GM21576 (cell line): ENCODE data around the gene HLF.

Experiments
- ATAC-seq: cut with Tn5 transposase; IDR thresholded peaks from one replicate; pipeline ENCODE4 v1.9.1; 2021; ENCODE audit warnings: mild to moderate bottlenecking, moderate library complexity; ENCODE audit not compliant: unreplicated experiment

HLF gene

DNA sequence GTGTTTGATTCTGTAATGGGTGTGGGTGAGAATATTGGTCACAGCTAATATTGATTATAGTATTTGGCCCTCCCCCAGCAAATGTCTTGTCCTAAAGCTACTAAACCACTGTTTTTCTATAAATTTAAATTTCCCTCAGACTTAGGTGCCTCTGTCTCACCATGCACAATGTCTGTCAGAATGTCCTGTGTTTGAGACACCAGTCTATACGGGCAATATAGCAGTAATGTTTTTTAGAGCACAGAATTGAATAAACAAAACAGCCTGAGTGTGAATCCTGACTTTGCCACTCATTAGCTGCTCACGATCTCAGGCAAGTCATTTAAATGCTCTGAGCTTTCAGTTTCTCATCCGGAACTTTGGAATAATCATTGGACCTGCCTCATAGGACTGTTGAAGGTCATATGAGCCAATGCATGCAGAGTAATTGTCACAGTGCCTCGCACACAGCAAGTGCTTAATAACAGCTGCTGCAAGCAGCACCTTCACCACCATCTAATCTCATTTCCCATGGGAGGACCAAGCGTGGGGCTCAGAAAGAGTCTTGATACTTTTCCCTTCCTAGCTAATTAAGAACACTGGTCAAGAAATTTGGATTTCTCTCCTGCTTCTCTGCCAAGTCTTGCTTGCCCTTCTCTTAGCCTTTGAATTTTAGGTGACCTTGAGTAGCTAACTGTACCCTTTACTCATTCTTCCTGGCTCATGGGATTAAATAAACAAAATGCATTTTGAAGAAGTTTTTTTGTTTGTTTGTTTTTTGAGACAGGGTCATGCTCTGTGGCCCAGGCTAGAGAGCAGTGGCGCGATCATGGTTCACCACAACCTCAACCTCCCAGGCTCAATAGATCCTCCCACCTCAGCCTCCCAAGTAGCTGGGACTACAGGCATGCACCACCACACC, 9.8 kb downstream of the HLF start:
- ATAC-seq: no peak

- no peak for ATAC-seq
These were observed 11.4 kb downstream of the HLF start for GRCh38 chr17:55275894-55276804.

GRCh38 chr17:55278173-55278961, 13.6 kb downstream of the HLF start:
- ATAC-seq: no peak

GRCh38 chr17:55279203-55279602, 14.4 kb downstream of the HLF start:
- no peak for ATAC-seq

DNA sequence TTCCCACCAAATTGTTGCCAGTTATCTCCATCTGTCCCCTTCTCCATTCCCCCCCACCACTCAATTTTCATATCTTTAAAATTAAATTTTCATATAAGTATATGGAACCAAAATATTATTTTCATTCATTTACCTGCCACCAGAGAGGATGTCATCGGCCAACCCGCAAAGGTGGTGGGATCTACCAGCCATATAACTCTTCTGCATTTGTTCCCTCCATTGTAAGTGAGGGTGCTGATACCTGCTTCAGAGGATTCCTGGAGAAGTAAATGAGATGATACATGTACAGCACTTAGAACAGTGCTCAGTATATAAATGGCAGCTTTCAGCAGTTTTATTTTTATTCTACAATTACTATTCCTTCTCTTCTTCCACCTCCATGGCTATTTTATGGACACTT, 15.0 kb downstream of the HLF start:
- no peak for ATAC-seq

GRCh38 chr17:55280212-55280611, 15.5 kb downstream of the HLF start:
- ATAC-seq: no peak

GRCh38 chr17:55281649-55282378, 17.1 kb downstream of the HLF start:
- no peak for ATAC-seq

DNA sequence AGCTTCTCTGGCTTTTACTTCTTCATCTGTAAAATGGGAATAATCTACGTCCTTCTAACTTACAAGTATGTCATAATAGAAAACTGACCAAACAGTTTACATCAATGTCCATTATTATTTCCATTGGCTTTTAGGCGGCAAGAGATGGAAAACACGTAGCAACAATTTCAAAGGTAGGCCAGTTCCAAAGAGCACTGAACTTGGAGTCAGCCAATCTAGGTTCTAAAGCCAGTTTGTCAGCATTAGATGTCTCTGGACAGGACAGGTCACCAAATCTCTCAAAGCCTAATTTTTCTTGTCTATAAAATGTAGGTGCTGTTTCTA, 17.6 kb downstream of the HLF start:
- no peak for ATAC-seq

- ATAC-seq: no peak
These were observed 18.0 kb downstream of the HLF start for GRCh38 chr17:55282741-55283140.

DNA sequence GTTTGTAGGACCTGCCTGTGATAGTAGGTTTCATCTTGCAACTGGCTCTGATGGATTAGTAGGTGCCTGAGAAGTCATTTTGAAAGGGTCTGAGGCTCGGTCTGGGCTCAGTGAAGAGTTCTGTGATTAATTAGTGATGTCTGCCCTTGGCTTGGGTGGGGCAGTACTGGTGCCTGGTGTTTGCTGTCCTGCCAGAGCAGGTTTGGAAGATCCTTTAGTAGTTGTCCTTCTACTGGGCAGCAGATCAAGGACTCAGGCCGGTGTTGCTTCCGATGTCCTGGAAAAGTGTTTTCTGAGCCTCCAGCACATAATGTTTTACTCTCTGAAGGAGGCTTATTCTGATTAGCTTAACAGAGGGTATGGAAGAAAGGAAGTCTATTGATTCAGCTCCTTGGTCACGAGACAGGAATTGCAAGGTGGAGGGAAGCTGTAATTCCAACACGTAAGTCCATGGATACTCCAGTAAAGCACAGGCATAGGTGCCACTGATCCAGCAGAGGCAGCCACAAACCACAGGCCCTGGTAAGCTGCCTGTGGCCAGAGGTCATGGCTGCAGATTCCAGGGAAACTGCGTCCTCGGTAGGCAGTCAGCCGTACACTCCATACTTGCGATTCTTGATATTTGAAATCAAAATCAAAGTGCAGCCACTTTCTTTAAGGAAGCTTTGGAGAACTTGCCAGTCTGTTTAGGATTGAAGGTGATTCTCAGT, 18.7 kb downstream of the HLF start:
- ATAC-seq: no peak

DNA sequence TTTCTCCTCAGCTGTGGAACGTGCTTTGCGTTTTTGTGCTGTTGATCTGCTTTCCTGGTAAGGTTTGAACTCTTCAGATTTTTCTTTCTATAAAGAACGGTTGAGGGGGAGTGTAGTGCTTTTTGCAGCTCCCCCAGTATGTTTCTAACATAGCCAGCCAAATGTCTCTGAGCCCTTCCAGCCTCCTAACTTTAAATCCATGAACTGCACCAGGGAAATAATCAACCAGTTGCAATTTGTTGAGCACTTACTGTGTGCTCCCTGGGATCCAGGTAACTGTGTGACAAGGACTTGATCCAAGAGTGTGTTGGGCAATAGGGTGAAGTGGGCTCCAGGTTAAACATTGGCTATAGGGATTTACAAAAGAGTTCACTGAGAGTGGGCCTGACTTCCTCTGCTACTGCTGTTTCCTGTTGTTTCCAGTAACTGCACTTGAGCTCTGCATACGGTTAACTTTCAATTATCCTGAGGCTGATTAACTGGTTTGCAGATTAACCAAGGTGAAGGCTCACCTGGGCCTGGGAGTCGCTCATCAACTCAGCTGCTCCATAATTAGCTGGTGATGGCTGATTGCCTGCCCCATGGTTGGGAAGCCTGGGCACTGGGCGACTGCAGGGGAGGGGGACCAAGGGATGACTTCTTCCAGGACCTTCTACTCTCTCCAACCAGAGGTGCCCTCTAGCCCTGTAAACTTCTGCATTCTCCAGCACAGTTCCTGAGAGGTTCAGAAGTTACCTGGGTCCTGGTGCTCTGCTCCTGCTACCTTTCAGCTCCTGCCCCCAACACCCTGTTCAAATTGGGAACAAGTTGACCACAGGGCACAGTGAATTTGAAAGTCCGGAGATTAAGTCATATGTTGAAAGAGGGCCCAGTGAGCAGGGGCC, 19.5 kb downstream of the HLF start:
- no peak for ATAC-seq

DNA sequence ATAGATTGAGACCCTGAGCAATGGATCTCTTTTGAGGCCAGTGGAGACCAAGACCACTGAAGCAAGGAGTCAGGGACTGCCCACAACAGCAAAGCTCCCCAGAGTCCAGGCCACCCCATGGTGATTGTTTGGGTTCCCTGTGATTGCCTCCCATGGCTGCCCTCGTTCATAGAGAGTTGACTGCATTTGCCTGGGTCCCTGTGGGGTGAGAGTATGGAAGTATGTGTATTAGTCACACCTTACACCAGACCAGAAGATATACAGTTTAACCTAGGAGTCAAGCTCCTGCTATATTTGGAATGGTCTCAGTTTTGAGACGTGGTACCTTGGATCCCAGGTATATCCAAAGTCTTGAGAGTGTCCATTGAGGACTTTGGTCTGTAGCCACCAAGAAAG, 20.2 kb downstream of the HLF start:
- no peak for ATAC-seq

DNA sequence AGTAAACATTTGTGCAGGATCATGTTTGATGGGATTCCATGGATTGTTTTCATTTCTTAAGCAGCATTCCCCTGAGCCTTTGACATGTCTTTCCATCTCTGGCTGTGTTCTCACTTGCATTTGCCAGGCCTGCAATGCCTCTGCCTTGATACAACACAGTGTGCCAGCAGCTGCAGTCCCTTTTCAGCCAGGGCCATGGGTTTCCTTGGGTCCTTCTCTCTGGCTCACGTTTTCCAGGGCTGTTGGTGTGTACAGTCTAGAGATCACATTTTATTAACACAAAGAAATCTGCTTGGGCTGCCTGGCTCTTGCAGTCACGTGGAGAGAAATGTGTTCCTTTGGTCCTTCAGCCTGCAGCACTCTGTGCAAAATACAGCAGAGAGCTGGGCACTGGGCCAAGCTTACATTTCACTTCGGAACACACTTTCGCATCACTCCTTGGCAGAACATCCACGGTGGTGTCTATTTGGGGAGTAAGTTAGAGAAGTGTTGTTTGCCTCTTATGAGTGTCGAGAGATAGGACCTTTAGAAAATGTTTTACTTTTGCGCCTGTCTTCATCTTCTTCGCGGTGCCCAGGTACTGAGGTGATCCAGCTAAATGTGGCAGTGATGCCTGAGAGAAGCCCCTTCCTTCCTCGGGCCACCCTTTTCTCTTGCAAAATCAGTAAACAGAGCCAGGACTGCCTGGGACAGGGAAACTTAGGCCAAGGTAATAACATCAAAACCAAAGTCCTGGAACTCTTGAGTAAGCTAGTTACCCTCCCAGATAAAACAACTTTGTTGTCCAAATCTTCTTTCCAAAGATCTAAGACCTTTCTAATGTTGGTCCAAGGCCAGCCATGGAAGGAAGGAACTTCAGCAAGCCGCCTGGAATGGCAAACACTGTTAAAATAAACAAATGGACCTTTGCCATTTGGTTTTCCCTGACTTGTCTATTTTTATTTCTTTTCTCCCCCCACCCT, 20.9 kb downstream of the HLF start:
- no peak for ATAC-seq

DNA sequence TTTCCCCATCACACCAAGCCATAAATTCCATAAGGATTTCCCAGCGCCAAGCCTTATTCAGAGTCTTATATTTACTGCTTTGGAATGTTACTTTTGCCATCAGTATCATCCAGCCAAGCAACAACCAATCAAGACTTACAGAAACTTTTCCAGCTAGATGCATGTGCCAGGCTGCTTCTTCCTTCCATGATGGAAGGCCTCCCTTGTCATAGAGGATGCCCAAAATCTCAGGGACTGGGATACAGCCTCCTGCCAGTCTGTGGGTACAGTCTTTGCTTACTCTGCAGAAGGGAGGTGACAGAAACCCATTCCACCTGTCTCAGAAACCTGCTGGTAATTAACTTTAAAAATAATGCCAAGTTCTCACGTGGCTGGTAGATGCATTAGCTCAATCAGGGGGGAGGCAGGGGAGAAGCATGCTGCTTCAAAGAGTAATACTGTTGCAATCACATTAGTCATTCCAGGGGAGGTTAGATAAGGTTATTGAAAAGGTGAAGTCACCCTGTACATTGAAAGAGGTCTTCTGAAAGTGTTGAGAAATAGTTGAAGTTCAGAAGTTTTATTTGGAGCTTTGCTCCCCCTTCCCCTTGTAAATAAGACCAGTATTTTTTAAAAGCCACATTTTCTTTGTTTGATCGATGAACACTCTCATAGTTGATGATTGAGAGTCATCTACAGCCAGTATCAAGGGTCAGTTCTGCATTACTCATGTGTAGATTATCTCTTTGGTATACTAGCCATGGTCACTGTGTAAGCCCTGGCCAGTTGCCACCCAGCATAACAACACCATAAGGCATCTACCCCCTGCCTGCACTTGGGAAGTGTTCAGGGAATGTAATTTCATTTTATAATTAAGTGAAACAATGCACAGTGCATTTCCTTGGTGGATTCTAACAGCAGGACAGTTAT, 22.2 kb downstream of the HLF start:
- ATAC-seq: no peak

GRCh38 chr17:55288356-55289105, 23.8 kb downstream of the HLF start:
- no peak for ATAC-seq

- no peak for ATAC-seq
These were observed 24.3 kb downstream of the HLF start for GRCh38 chr17:55289106-55289446.
